H7 (cell line): ENCODE measurements around the gene WWOX. TPM values are rescaled to one million over a fixed set of nuclear protein-coding genes. Genes with fewer than 3 reads are reported as not detected.
"Not testable (repeated sequence)": the region's sequence is repeated elsewhere in the genome, so short reads cannot be mapped to it uniquely, and the experiment has no call there.

Experiments used
- DNase-seq: peaks from one replicate; pipeline ENCODE4 v3.0.0; 2012
- H3K27me3 ChIP-seq: 2 replicates; pipeline ENCODE4 v1.6.0; 2011; ENCODE audit warnings: mild to moderate bottlenecking, low read length; ENCODE audit not compliant: control insufficient read depth, insufficient read depth
- H3K36me3 ChIP-seq: replicated peaks from 2 replicates; pipeline ENCODE4 v1.5.1; 2011; ENCODE audit warnings: low read length; ENCODE audit not compliant: control insufficient read depth, insufficient read depth
- H3K4me3 ChIP-seq: 2 replicates; pipeline ENCODE4 v1.5.1; 2011; ENCODE audit warnings: low read depth, mild to moderate bottlenecking, control low read depth, low read length, moderate library complexity; ENCODE audit not compliant: insufficient read depth
- total RNA-seq: library from RNA; depleted of rRNA; stranded (reverse); fragments of >200 nt; shearing (Covaris generic); gene quantifications from 2 replicates; pipeline ENCODE4 v1.2.3, GENCODE V29; 2014

The WWOX gene
- total RNA-seq, 1 experiment from 2014 or later, result 29.2 TPM

DNA sequence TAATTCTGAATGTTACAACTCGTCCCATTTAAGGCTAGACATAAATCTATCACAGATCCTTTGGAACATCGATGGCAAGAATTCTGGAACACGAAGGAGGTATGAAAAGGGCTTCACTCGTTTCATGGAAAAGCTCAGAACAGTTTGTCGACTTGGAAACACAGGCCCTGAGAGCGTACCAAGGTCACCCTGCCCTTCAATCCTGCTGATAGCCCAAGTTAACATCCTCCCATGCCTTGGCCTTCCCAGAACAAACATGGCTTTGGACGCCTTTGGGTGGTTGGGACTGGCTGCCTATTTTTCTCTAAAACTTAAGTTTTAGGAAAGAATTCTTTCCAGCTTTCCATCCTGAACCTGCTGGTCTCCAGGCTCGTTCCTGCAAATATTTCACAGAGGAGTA is 1105.0 kb downstream of the WWOX start:
- H3K36me3 ChIP-seq, result no peaks in the 10 kb centered on the region
- H3K27me3 ChIP-seq, result no peaks in the 10 kb centered on the region
- H3K4me3 ChIP-seq, result no peak overlapping the region
- no peak for DNase-seq

GRCh38 chr16:79206889-79207288 is 1107.4 kb downstream of the WWOX start:
- no peak for DNase-seq

DNA sequence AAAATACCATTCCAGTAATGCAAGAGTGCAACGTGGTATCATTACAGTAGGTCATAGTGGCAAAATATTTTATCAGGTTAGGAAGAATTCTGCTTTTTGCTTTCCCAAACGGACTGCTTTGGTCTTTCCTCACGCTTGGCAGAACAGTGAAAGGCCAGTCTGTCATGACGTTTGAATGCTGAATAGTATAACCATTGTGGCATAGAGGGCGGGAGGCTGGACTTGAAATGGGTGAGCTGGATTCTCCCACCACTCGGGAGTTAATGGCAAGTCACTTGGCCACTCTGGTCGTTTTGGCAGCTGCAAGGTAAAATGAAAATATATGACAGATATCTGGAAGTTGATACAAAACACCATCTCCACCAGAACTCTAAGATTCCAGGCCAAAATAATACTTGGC is 1109.9 kb downstream of the WWOX start:
- no peak for DNase-seq
- no peaks in the 10 kb centered on the region for H3K36me3 ChIP-seq
- no peak overlapping the region for H3K4me3 ChIP-seq
- no peaks in the 10 kb centered on the region for H3K27me3 ChIP-seq

More at GRCh38 chr16:79206889-79207288, 1107.4 kb downstream of the WWOX start:
- Histone ChIP-seq H3K27me3 (no peaks in the 10 kb centered on the region), H3K36me3 (no peaks in the 10 kb centered on the region), H3K4me3 (no peak overlapping the region)

DNA sequence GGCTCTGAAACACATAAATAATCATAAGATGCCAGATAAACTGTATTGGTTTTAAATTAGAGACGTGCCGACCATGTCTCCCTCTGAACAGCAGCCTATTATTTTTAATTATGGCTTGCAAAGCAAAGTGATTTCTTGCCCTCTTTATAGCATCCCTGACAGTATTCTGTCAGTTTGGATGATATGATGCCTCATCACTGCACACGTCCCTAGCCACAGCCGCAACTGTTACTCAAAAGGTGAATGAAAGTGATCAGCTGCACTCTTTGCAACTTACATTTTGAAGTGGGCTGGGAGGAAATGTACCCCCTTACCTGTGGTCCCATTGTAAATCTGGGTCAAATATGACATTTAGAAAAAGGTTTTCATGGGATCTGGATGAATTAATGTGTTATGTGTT is 1111.2 kb downstream of the WWOX start:
- H3K4me3 ChIP-seq, result no peak overlapping the region
- H3K27me3 ChIP-seq, result no peaks in the 10 kb centered on the region
- no peaks in the 10 kb centered on the region for H3K36me3 ChIP-seq
- DNase-seq, result no peak

DNA sequence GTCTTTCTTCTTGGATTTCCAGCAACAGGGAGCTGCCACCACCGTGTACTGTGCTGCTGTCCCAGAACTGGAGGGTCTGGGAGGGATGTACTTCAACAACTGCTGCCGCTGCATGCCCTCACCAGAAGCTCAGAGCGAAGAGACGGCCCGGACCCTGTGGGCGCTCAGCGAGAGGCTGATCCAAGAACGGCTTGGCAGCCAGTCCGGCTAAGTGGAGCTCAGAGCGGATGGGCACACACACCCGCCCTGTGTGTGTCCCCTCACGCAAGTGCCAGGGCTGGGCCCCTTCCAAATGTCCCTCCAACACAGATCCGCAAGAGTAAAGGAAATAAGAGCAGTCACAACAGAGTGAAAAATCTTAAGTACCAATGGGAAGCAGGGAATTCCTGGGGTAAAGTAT is 1112.1 kb downstream of the WWOX start:
- Histone ChIP-seq H3K4me3 (no peak overlapping the region), H3K36me3 (no peaks in the 10 kb centered on the region)
- DNase-seq, result no peak

DNA sequence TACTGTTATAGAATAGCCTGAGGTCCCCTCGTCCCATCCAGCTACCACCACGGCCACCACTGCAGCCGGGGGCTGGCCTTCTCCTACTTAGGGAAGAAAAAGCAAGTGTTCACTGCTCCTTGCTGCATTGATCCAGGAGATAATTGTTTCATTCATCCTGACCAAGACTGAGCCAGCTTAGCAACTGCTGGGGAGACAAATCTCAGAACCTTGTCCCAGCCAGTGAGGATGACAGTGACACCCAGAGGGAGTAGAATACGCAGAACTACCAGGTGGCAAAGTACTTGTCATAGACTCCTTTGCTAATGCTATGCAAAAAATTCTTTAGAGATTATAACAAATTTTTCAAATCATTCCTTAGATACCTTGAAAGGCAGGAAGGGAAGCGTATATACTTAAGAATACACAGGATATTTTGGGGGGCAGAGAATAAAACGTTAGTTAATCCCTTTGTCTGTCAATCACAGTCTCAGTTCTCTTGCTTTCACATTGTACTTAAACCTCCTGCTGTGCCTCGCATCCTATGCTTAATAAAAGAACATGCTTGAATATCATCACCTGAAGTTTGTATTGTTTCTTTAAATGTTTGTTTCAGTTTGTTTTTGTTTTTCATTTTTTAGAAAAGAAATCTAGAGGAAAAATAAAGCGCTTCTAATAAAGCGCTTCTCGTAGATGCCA is 1112.8 kb downstream of the WWOX start:
- DNase-seq, result peak; percentile 34
- Histone ChIP-seq H3K4me3 (no peak overlapping the region), H3K27me3 (no peaks in the 10 kb centered on the region)

More for the DNA sequence above, 1112.1 kb downstream of the WWOX start:
- H3K27me3 ChIP-seq, result no peaks in the 10 kb centered on the region

GRCh38 chr16:79213214-79213613 is 1113.8 kb downstream of the WWOX start:
- H3K27me3 ChIP-seq, result no peaks in the 10 kb centered on the region
- peak; percentile 34 for DNase-seq
- H3K36me3 ChIP-seq, result no peaks in the 10 kb centered on the region
- H3K4me3 ChIP-seq, result no peak overlapping the region

More for the DNA sequence above, 1112.8 kb downstream of the WWOX start:
- H3K36me3 ChIP-seq, result no peaks in the 10 kb centered on the region

DNA sequence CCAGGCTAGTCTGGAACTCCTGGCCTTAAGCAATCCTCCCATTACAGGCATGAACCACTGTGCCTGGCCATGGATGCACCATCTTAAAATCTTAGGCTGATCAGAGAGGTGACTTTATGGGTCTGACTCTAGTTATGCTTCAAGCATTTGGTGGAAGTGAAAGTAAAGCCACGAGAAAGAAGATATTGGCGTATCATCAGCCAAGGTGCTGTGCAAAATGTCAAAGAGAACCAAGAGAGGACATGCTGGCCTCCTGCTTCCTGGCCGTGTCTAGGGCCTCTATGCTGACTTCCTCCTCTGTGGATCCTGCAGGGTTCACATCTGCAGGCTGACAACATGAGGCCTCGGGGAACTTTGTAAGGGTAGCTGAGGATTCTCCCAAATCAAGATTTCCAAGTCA is 1115.8 kb downstream of the WWOX start:
- H3K27me3 ChIP-seq, result no peaks in the 10 kb centered on the region
- DNase-seq, result no peak
- H3K36me3 ChIP-seq, result no peaks in the 10 kb centered on the region
- H3K4me3 ChIP-seq, result no peak overlapping the region

GRCh38 chr16:79217375-79218011 is 1118.0 kb downstream of the WWOX start:
- Histone ChIP-seq H3K4me3 (no peak overlapping the region), H3K27me3 (no peaks in the 10 kb centered on the region), H3K36me3 (no peaks in the 10 kb centered on the region)
- no peak for DNase-seq

- no peaks in the 10 kb centered on the region for H3K36me3 ChIP-seq
- H3K27me3 ChIP-seq, result no peaks in the 10 kb centered on the region
- DNase-seq, result no peak
- H3K4me3 ChIP-seq, result no peak overlapping the region
Measured at GRCh38 chr16:79218351-79218750, 1118.9 kb downstream of the WWOX start.

GRCh38 chr16:79225994-79226393 is 1126.5 kb downstream of the WWOX start:
- not testable (repeated sequence) for H3K36me3 ChIP-seq, H3K4me3 ChIP-seq, H3K27me3 ChIP-seq, DNase-seq

DNA sequence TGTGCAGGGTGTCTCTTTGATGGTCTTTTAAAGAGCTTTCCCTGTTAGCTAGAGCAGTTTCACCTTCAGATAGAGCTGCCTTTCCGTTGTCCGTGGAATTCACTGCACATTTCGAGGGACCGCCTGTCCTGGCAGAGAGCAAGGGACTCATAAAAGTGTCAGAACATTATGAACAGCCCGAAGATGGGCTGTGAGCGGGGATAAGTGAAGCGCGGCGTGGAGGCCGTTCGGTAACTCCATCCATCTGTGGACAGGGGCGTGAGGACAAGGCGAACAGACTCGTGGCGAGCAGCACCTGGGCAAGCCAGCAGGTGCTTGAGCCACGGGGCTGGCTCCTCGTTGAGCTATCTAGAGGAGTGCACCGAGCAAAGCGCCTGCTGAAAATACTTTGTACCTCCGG is 1129.9 kb downstream of the WWOX start:
- Histone ChIP-seq H3K4me3 (no peak overlapping the region), H3K36me3 (no peaks in the 10 kb centered on the region)
- DNase-seq, result no peak

GRCh38 chr16:79245700-79246099 is 1146.2 kb downstream of the WWOX start:
- H3K36me3 ChIP-seq, H3K4me3 ChIP-seq, H3K27me3 ChIP-seq, DNase-seq: not testable (repeated sequence)

More for the DNA sequence above, 1129.9 kb downstream of the WWOX start:
- H3K27me3 ChIP-seq, result no peaks in the 10 kb centered on the region

DNA sequence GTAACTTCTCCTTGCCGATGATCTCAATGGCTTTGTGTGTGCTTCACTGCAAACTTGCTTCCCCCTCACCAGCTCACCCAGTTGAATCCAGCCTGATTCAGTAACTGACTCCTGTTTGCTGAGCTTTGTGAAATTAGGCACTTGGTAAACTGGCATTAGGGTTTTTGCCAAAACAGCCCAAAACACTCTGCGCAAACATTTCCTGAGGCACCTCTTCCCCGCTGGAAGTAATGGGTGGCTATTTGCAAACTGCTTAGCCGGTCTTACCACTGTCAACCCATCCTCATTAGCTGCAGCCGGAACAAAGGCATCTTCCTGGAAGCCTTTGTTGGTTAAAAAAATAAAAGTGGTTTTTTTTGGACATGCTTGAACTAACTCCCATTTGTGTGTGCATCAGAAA is 1147.9 kb downstream of the WWOX start:
- no peak for DNase-seq
- no peaks in the 10 kb centered on the region for H3K27me3 ChIP-seq

DNA sequence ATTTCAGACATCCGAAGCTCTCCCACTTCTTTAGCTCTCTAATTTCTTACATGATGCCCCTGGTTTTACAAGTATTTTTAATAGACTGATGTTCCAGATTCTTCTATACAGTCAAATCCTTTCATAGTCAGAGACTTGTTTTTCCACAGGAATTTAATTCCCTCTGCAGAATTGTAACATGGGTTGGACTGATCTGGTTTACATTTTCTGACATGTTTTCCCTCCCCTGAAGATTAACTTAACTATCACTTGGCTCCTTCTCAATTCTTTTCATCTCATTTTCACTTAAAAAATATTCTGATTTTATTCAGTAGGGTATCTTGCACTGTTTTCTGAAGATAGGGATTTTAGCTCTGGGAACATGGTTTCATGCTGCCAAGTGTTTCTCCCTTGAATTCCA is 1148.9 kb downstream of the WWOX start:
- DNase-seq, result no peak
- no peak overlapping the region for H3K4me3 ChIP-seq
- H3K36me3 ChIP-seq, result no peaks in the 10 kb centered on the region
- H3K27me3 ChIP-seq, result no peaks in the 10 kb centered on the region

More for the DNA sequence above, 1147.9 kb downstream of the WWOX start:
- Histone ChIP-seq H3K4me3 (no peak overlapping the region), H3K36me3 (no peaks in the 10 kb centered on the region)
